CD4-positive, alpha-beta T cell treated with Interleukin-10 for 1 hour (primary cell): ENCODE data around the gene SPEN.

ENCODE experiments used
- DNase-seq: peaks from one replicate; pipeline ENCODE4 v3.0.0-alpha.2; 2020

Gene SPEN

GRCh38 chr1:15949453-15950245 lies 102.1 kb downstream of the SPEN start:
- DNase-seq, result peak; percentile 96

GRCh38 chr1:15950302-15950701 lies 102.8 kb downstream of the SPEN start:
- peak; percentile 34 for DNase-seq

GRCh38 chr1:15950763-15951295 lies 103.3 kb downstream of the SPEN start:
- DNase-seq, result peak; percentile 57

- DNase-seq, result peak; percentile 53
Observed at GRCh38 chr1:15951341-15952153, 104.0 kb downstream of the SPEN start.

GRCh38 chr1:15952317-15953258 lies 105.1 kb downstream of the SPEN start:
- no peak for DNase-seq

GRCh38 chr1:15953294-15953771 lies 105.8 kb downstream of the SPEN start:
- no peak for DNase-seq

GRCh38 chr1:15953791-15954241 lies 106.3 kb downstream of the SPEN start:
- no peak for DNase-seq

- DNase-seq, result no peak
Observed at GRCh38 chr1:15954316-15954715, 106.8 kb downstream of the SPEN start.

GRCh38 chr1:15955552-15955951 lies 108.0 kb downstream of the SPEN start:
- DNase-seq, result no peak

GRCh38 chr1:15956150-15956549 lies 108.6 kb downstream of the SPEN start:
- no peak for DNase-seq

GRCh38 chr1:15957221-15958095 lies 110.0 kb downstream of the SPEN start:
- no peak for DNase-seq

GRCh38 chr1:15958111-15958510 lies 110.6 kb downstream of the SPEN start:
- DNase-seq, result no peak

GRCh38 chr1:15958793-15959192 lies 111.3 kb downstream of the SPEN start:
- DNase-seq, result no peak

GRCh38 chr1:15959424-15959823 lies 111.9 kb downstream of the SPEN start:
- no peak for DNase-seq

GRCh38 chr1:15959827-15960446 lies 112.4 kb downstream of the SPEN start:
- no peak for DNase-seq

GRCh38 chr1:15960808-15961207 lies 113.3 kb downstream of the SPEN start:
- DNase-seq, result no peak

- DNase-seq, result no peak
Observed at GRCh38 chr1:15961492-15961891, 114.0 kb downstream of the SPEN start.

GRCh38 chr1:15962176-15962575 lies 114.7 kb downstream of the SPEN start:
- no peak for DNase-seq

GRCh38 chr1:15962671-15963362 lies 115.3 kb downstream of the SPEN start:
- no peak for DNase-seq

- DNase-seq, result no peak
Observed at GRCh38 chr1:15963363-15963967, 116.0 kb downstream of the SPEN start.
